ENCODE measurements around the gene PLAC9. TPM values are rescaled to one million over a fixed set of nuclear protein-coding genes. Genes with fewer than 3 reads are reported as not detected.
A peak's percentile ranks its signal among the peaks of the same experiment; 100 is the strongest.

The PLAC9 gene, protein sequence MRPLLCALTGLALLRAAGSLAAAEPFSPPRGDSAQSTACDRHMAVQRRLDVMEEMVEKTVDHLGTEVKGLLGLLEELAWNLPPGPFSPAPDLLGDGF
- total RNA-seq (2014; rRNA removed; shearing (Covaris generic)) (0.89 and 1.1 TPM in 2 replicates), polyA plus RNA-seq (2016; fragmentation: Nextera tagmentation; extraction: Ambion mirVana) (11.0 and 14.4 TPM in 2 replicates)
- long read RNA-seq, transcript PLAC9-201 (4 exons, 785 nt) = major isoform, 6 of 7 reads
- long read RNA-seq, partial matches to known transcripts = 0 of 7 reads
- long read RNA-seq, other reads (novel, unspliced or antisense) = 1 of 7 reads

DNA sequence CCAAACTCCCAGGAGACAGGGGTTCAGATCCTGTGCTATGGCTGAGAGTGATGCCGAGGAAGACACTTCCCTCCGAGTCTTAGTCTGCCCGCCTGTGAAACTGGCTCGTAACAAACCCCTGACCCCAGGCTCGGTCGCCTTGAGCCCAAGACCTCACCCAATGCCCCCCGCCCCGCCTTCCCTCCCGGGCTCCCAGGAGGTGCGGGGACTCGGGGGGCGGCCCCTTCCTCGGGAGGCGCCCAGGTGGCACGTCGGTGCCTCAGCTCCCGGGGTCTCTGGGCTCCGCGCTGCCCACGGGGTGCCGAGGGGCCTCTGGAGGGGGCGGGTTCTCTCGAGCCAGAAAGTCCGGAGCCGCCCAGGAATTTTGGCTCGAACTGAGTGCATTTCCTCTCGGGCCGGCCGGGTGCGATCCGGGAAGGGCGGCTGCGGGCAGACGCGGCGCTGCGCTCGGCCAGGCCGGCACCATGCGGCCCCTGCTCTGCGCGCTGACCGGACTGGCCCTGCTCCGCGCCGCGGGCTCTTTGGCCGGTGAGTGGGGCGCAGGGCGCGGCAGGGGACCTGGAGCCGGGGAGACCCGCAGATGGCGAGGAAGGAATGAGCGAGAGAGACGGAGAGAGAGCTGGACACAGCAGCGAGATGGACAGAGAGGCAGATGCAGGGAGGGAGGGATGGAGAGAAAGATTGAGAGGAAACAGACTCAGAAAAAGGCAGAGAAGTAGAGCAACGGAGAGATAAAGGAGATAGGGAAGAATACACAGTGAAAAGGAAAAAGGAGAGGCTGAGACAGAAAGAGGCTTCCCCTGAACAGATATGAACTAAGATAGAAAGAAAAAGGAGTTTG lies at the start of gene PLAC9:
TSS of gene PLAC9 (plus strand) at position 432 of the 841 bp plus-strand sequence. CDS start at position 465, 33 bp downstream.
- H3K9me2 ChIP-seq (ENCODE audit: insufficient read depth) = no peaks in the 10 kb centered on the region
- peaks cover 22% of the 10 kb centered on the region for H3K27me3 ChIP-seq (ENCODE audit: insufficient read depth)
- ATAC-seq (peak; percentile 84), DNase-seq (ENCODE audit: low spot score) (peak; percentile 73)
- peak within 1 kb of the TSS; percentile 80; the same call in 1 of the 2 replicates for H2AFZ ChIP-seq
- H3K4me2 ChIP-seq = peak within 1 kb of the TSS; percentile 70
- peak within 1 kb of the TSS; percentile 74 for H3K4me3 Mint-ChIP-seq
- TF ChIP-seq, protein P1, sequence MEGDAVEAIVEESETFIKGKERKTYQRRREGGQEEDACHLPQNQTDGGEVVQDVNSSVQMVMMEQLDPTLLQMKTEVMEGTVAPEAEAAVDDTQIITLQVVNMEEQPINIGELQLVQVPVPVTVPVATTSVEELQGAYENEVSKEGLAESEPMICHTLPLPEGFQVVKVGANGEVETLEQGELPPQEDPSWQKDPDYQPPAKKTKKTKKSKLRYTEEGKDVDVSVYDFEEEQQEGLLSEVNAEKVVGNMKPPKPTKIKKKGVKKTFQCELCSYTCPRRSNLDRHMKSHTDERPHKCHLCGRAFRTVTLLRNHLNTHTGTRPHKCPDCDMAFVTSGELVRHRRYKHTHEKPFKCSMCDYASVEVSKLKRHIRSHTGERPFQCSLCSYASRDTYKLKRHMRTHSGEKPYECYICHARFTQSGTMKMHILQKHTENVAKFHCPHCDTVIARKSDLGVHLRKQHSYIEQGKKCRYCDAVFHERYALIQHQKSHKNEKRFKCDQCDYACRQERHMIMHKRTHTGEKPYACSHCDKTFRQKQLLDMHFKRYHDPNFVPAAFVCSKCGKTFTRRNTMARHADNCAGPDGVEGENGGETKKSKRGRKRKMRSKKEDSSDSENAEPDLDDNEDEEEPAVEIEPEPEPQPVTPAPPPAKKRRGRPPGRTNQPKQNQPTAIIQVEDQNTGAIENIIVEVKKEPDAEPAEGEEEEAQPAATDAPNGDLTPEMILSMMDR (conservative IDR thresholded peaks at IDR 0.05; ENCODE audit: low read depth in 2 of 2) = no peak
- TF ChIP-seq, protein P2, sequence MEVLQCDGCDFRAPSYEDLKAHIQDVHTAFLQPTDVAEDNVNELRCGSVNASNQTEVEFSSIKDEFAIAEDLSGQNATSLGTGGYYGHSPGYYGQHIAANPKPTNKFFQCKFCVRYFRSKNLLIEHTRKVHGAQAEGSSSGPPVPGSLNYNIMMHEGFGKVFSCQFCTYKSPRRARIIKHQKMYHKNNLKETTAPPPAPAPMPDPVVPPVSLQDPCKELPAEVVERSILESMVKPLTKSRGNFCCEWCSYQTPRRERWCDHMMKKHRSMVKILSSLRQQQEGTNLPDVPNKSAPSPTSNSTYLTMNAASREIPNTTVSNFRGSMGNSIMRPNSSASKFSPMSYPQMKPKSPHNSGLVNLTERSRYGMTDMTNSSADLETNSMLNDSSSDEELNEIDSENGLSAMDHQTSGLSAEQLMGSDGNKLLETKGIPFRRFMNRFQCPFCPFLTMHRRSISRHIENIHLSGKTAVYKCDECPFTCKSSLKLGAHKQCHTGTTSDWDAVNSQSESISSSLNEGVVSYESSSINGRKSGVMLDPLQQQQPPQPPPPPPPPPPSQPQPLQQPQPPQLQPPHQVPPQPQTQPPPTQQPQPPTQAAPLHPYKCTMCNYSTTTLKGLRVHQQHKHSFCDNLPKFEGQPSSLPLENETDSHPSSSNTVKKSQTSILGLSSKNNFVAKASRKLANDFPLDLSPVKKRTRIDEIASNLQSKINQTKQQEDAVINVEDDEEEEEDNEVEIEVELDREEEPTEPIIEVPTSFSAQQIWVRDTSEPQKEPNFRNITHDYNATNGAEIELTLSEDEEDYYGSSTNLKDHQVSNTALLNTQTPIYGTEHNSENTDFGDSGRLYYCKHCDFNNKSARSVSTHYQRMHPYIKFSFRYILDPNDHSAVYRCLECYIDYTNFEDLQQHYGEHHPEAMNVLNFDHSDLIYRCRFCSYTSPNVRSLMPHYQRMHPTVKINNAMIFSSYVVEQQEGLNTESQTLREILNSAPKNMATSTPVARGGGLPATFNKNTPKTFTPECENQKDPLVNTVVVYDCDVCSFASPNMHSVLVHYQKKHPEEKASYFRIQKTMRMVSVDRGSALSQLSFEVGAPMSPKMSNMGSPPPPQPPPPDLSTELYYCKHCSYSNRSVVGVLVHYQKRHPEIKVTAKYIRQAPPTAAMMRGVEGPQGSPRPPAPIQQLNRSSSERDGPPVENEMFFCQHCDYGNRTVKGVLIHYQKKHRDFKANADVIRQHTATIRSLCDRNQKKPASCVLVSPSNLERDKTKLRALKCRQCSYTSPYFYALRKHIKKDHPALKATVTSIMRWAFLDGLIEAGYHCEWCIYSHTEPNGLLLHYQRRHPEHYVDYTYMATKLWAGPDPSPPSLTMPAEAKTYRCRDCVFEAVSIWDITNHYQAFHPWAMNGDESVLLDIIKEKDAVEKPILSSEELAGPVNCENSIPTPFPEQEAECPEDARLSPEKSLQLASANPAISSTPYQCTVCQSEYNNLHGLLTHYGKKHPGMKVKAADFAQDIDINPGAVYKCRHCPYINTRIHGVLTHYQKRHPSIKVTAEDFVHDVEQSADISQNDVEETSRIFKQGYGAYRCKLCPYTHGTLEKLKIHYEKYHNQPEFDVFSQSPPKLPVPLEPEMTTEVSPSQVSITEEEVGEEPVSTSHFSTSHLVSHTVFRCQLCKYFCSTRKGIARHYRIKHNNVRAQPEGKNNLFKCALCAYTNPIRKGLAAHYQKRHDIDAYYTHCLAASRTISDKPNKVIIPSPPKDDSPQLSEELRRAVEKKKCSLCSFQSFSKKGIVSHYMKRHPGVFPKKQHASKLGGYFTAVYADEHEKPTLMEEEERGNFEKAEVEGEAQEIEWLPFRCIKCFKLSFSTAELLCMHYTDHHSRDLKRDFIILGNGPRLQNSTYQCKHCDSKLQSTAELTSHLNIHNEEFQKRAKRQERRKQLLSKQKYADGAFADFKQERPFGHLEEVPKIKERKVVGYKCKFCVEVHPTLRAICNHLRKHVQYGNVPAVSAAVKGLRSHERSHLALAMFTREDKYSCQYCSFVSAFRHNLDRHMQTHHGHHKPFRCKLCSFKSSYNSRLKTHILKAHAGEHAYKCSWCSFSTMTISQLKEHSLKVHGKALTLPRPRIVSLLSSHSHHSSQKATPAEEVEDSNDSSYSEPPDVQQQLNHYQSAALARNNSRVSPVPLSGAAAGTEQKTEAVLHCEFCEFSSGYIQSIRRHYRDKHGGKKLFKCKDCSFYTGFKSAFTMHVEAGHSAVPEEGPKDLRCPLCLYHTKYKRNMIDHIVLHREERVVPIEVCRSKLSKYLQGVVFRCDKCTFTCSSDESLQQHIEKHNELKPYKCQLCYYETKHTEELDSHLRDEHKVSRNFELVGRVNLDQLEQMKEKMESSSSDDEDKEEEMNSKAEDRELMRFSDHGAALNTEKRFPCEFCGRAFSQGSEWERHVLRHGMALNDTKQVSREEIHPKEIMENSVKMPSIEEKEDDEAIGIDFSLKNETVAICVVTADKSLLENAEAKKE (CRISPR knock-in tag; IDR thresholded peaks at IDR 0.05) = no peak
- TF ChIP-seq JUNB (IDR thresholded peaks at IDR 0.05; ENCODE audit: unreplicated experiment) (no peak), ZNF331 (CRISPR knock-in tag; IDR thresholded peaks at IDR 0.05; ENCODE audit: low read depth) (no peak)
- TF ChIP-seq, protein P3, sequence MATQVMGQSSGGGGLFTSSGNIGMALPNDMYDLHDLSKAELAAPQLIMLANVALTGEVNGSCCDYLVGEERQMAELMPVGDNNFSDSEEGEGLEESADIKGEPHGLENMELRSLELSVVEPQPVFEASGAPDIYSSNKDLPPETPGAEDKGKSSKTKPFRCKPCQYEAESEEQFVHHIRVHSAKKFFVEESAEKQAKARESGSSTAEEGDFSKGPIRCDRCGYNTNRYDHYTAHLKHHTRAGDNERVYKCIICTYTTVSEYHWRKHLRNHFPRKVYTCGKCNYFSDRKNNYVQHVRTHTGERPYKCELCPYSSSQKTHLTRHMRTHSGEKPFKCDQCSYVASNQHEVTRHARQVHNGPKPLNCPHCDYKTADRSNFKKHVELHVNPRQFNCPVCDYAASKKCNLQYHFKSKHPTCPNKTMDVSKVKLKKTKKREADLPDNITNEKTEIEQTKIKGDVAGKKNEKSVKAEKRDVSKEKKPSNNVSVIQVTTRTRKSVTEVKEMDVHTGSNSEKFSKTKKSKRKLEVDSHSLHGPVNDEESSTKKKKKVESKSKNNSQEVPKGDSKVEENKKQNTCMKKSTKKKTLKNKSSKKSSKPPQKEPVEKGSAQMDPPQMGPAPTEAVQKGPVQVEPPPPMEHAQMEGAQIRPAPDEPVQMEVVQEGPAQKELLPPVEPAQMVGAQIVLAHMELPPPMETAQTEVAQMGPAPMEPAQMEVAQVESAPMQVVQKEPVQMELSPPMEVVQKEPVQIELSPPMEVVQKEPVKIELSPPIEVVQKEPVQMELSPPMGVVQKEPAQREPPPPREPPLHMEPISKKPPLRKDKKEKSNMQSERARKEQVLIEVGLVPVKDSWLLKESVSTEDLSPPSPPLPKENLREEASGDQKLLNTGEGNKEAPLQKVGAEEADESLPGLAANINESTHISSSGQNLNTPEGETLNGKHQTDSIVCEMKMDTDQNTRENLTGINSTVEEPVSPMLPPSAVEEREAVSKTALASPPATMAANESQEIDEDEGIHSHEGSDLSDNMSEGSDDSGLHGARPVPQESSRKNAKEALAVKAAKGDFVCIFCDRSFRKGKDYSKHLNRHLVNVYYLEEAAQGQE (IDR thresholded peaks at IDR 0.05; ENCODE audit: unreplicated experiment) = no peak
- no peak within 1 kb of the TSS for H3K27ac Mint-ChIP-seq
- peak within 1 kb of the TSS; percentile 82 for H3K4me3 ChIP-seq
- H3K36me3 ChIP-seq (ENCODE audit: insufficient read depth) = no peaks in the 10 kb centered on the region
- H3K36me3 Mint-ChIP-seq (ENCODE audit: low read depth) = no peaks in the 10 kb centered on the region
- H4K20me1 ChIP-seq (replicated peaks; ENCODE audit: insufficient read depth) = no peaks in the 10 kb centered on the region
- no peaks in the 10 kb centered on the region for H3K79me2 ChIP-seq (replicated peaks; ENCODE audit: insufficient read depth)
- no peaks in the 10 kb centered on the region for H3F3A ChIP-seq (replicated peaks; ENCODE audit: low read depth)
- no peaks in the 10 kb centered on the region for H3K9me3 Mint-ChIP-seq
- peaks cover 17% of the 10 kb centered on the region for H3K27me3 Mint-ChIP-seq (ENCODE audit: insufficient read depth, low read depth, poor library complexity)
- no peak within 1 kb of the TSS for H3K27ac ChIP-seq (ENCODE audit: low read depth)
- H3K4me1 ChIP-seq (ENCODE audit: insufficient read depth) = peaks cover 4% of the 10 kb centered on the region; the same call in 1 of the 2 replicates
- H3K4me1 Mint-ChIP-seq = peaks cover 20% of the 10 kb centered on the region
